ENCODE measurements around the gene CERS2.
"Not testable (repeated sequence)": the region's sequence is repeated elsewhere in the genome, so short reads cannot be mapped to it uniquely, and the experiment has no call there.

GRCh38 chr1:150928775-150929174, 45.9 kb downstream of the CERS2 start:
- not testable (repeated sequence) for TF ChIP-seq CTCF (IDR thresholded peaks at IDR 0.05 in 4 of 5, conservative IDR thresholded peaks at IDR 0.05 in 1 of 5); POLR2A (IDR thresholded peaks at IDR 0.05)

All from gastrocnemius medialis (tissue), 4 donors.